ENCODE data around the gene DYNC1I2. TPM values are rescaled to one million over a fixed set of nuclear protein-coding genes. Genes with fewer than 3 reads are reported as not detected.

Gene DYNC1I2
- total RNA-seq, result 99.5 and 108 TPM in 2 replicates

DNA sequence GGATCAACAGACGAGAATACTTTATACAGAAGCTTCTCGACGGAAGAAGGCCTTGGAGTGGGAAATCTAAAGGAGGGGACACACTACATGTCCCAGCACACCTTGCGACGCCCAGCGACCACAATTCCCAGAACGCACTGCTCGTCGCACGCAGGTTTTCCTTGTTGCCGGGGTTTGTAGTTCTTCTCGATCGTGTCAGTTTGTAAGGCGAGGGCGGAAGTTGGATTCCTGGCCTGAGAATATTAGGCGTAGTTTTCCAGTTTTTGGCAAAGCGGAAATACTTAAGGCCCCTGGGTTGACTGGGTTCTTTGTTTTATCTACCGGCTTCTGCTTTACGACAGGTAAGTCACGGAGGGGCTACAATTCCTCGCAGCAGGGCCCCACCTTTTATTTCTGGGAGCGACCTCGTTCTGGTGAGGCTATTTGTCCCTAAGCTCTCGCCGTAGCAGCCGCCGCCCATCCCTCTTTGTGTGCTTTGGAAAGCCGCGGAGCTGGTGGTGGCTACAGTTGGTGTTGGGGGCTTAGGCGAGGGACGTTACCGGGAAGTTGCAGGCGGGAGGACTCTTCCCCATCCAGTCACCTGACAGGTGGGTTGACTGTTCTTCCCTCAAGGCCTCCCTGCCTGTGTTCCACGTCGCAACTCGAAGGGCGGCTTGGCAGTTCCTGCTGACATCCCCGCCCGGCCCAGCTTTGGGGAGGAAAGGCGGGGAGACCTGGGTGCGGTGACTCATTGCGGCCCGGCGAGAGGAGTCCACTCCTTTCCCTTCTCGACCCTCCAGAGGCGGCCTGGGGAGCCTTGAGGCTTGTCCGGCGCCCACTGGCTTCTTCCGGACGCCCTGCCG lies at the start of gene DYNC1I2:
Gene DYNC1I2, plus strand, starts transcription at position 183 of the 842 bp plus-strand sequence. CDS start 2,687 bp downstream, outside the sequence.

Other genes starting within 250 kb of the DYNC1I2 start
- 465 and 505 TPM in 2 replicates for gene CYBRD1, start 165.0 kb upstream of the DYNC1I2 start, total RNA-seq
- 23.6 and 26.9 TPM in 2 replicates for gene SLC25A12, start 206.8 kb downstream of the DYNC1I2 start, total RNA-seq
- gene HAT1, start 235.0 kb downstream of the DYNC1I2 start, total RNA-seq, result 20.3 and 21.9 TPM in 2 replicates